Activated CD4-positive, CD25-positive, alpha-beta regulatory T cell (primary cell): ENCODE measurements around the gene WWOX.

ENCODE experiments used
- DNase-seq, 4 experiments: peaks; one replicate each; lab custom pipeline; 2025; lab: John Stamatoyannopoulos, UW

WWOX gene

GRCh38 chr16:79175286-79176057, 1076.0 kb downstream of the WWOX start:
- no peak for DNase-seq

- DNase-seq, result no peak
These were observed 1077.6 kb downstream of the WWOX start for GRCh38 chr16:79177018-79177417.

- DNase-seq, result no peak
These were observed 1082.0 kb downstream of the WWOX start for GRCh38 chr16:79181419-79181818.

- DNase-seq, result no peak
These were observed 1083.2 kb downstream of the WWOX start for GRCh38 chr16:79182616-79183015.

GRCh38 chr16:79183571-79183970, 1084.1 kb downstream of the WWOX start:
- DNase-seq, result no peak

- DNase-seq, result no peak
These were observed 1085.1 kb downstream of the WWOX start for GRCh38 chr16:79184464-79185030.

- no peak for DNase-seq
These were observed 1086.3 kb downstream of the WWOX start for GRCh38 chr16:79185711-79186110.

GRCh38 chr16:79186196-79186595, 1086.7 kb downstream of the WWOX start:
- no peak for DNase-seq

GRCh38 chr16:79188115-79188738, 1088.8 kb downstream of the WWOX start:
- no peak for DNase-seq

- no peak for DNase-seq
These were observed 1089.3 kb downstream of the WWOX start for GRCh38 chr16:79188739-79189122.

- no peak for DNase-seq
These were observed 1091.1 kb downstream of the WWOX start for GRCh38 chr16:79190542-79190941.

GRCh38 chr16:79191933-79192332, 1092.5 kb downstream of the WWOX start:
- no peak for DNase-seq

- DNase-seq, result no peak
These were observed 1093.5 kb downstream of the WWOX start for GRCh38 chr16:79192904-79193303.

- no peak for DNase-seq
These were observed 1094.8 kb downstream of the WWOX start for GRCh38 chr16:79194291-79194690.

GRCh38 chr16:79195938-79196337, 1096.5 kb downstream of the WWOX start:
- no peak for DNase-seq

GRCh38 chr16:79201436-79201835, 1102.0 kb downstream of the WWOX start:
- DNase-seq, result no peak

GRCh38 chr16:79202977-79203376, 1103.5 kb downstream of the WWOX start:
- no peak for DNase-seq

GRCh38 chr16:79204486-79204885, 1105.0 kb downstream of the WWOX start:
- DNase-seq, result no peak

GRCh38 chr16:79206889-79207288, 1107.4 kb downstream of the WWOX start:
- no peak for DNase-seq

- DNase-seq, result no peak
These were observed 1109.9 kb downstream of the WWOX start for GRCh38 chr16:79209308-79209707.

GRCh38 chr16:79210607-79211006, 1111.2 kb downstream of the WWOX start:
- no peak for DNase-seq

- DNase-seq, result no peak
These were observed 1112.1 kb downstream of the WWOX start for GRCh38 chr16:79211586-79211985.

GRCh38 chr16:79212114-79212791, 1112.8 kb downstream of the WWOX start:
- DNase-seq, result no peak
